ENCODE measurements around the gene LRRC7.
"Not testable (repeated sequence)": the region's sequence is repeated elsewhere in the genome, so short reads cannot be mapped to it uniquely, and the experiment has no call there.

The LRRC7 gene

GRCh38 chr1:69987881-69988280, 420.2 kb downstream of the LRRC7 start:
- no peak for DNase-seq

GRCh38 chr1:69991644-69992043, 423.9 kb downstream of the LRRC7 start:
- DNase-seq: no peak

- no peak for DNase-seq
Observed at GRCh38 chr1:69992594-69992993, 424.9 kb downstream of the LRRC7 start.

GRCh38 chr1:69993810-69994209, 426.1 kb downstream of the LRRC7 start:
- DNase-seq: no peak

- no peak for DNase-seq
Observed at GRCh38 chr1:69994241-69994640, 426.5 kb downstream of the LRRC7 start.

- no peak for DNase-seq
Observed at GRCh38 chr1:69998847-69999246, 431.1 kb downstream of the LRRC7 start.

- DNase-seq: no peak
Observed at GRCh38 chr1:70003211-70003908, 435.6 kb downstream of the LRRC7 start.

- DNase-seq: no peak
Observed at GRCh38 chr1:70005386-70006034, 437.8 kb downstream of the LRRC7 start.

- DNase-seq: no peak
Observed at GRCh38 chr1:70008660-70009059, 440.9 kb downstream of the LRRC7 start.

GRCh38 chr1:70017770-70018169, 450.0 kb downstream of the LRRC7 start:
- DNase-seq: no peak

- DNase-seq: no peak
Observed at GRCh38 chr1:70024272-70024671, 456.6 kb downstream of the LRRC7 start.

- no peak for DNase-seq
Observed at GRCh38 chr1:70025052-70025451, 457.3 kb downstream of the LRRC7 start.

- DNase-seq: no peak
Observed at GRCh38 chr1:70025846-70026245, 458.1 kb downstream of the LRRC7 start.

- no peak for DNase-seq
Observed at GRCh38 chr1:70033266-70033873, 465.6 kb downstream of the LRRC7 start.

- DNase-seq: no peak
Observed at GRCh38 chr1:70033936-70034335, 466.2 kb downstream of the LRRC7 start.

- no peak for DNase-seq
Observed at GRCh38 chr1:70034403-70034802, 466.7 kb downstream of the LRRC7 start.

GRCh38 chr1:70038025-70038424, 470.3 kb downstream of the LRRC7 start:
- no peak for DNase-seq

GRCh38 chr1:70039485-70039884, 471.8 kb downstream of the LRRC7 start:
- no peak for DNase-seq

- DNase-seq: no peak
Observed at GRCh38 chr1:70041317-70042045, 473.8 kb downstream of the LRRC7 start.

- DNase-seq: no peak
Observed at GRCh38 chr1:70042090-70042731, 474.5 kb downstream of the LRRC7 start.

- DNase-seq: no peak
Observed at GRCh38 chr1:70043804-70044203, 476.1 kb downstream of the LRRC7 start.

- no peak for DNase-seq
Observed at GRCh38 chr1:70044832-70045231, 477.1 kb downstream of the LRRC7 start.

- not testable (repeated sequence) for DNase-seq
Observed at GRCh38 chr1:70045581-70045980, 477.9 kb downstream of the LRRC7 start.

All from retina (tissue), 1 donor.